Esophagus (tissue), 2 donors: Measurements from ENCODE around the gene MMP25. TPM values are rescaled to one million over a fixed set of nuclear protein-coding genes. Genes with fewer than 3 reads are reported as not detected.

Source experiments
- H3K27ac ChIP-seq, 2 donors: one replicate each; pipeline ENCODE4 v1.5.1; 2013; ENCODE audit warnings: low read depth in 2 of 2, mild to moderate bottlenecking in 2 of 2, inconsistent platforms in 1 of 2, low read length in 1 of 2, moderate library complexity in 1 of 2
- H3K27me3 ChIP-seq, 2 donors: one replicate each; pipeline ENCODE4 v1.6.1; 2013; ENCODE audit warnings: low read length in 2 of 2, control low read depth in 1 of 2, mild to moderate bottlenecking in 1 of 2; ENCODE audit not compliant: insufficient read depth in 2 of 2, control insufficient read depth in 1 of 2
- H3K36me3 ChIP-seq, 2 donors: one replicate each; pipeline ENCODE4 v1.6.1; 2013; ENCODE audit warnings: low read length in 1 of 2; ENCODE audit not compliant: control insufficient read depth in 2 of 2, insufficient read depth in 2 of 2
- H3K4me1 ChIP-seq, 2 donors: one replicate each; pipeline ENCODE4 v1.6.1; 2013; ENCODE audit warnings: low read length in 1 of 2; ENCODE audit not compliant: control insufficient read depth in 2 of 2, insufficient read depth in 2 of 2
- H3K4me3 ChIP-seq, 2 donors: one replicate each; pipeline ENCODE4 v1.5.1; 2013; ENCODE audit warnings: low read length in 2 of 2, mild to moderate bottlenecking in 2 of 2, low read depth in 1 of 2, moderate library complexity in 1 of 2
- H3K9me3 ChIP-seq, 2 donors: one replicate each; pipeline ENCODE4 v1.6.1; 2013; ENCODE audit warnings: mild to moderate bottlenecking in 2 of 2, low read depth in 1 of 2, low read length in 1 of 2, moderate library complexity in 1 of 2; ENCODE audit not compliant: control insufficient read depth in 2 of 2, insufficient read depth in 1 of 2
- WGBS, 2 donors: extraction: QIAGEN DNeasy Blood & Tissue Kit; methylation state at CpG; one replicate each; pipeline ENCODE4 v1.1.7; 2013; 5-methylcytosine and 5-hydroxymethylcytosine counted together
- polyA plus RNA-seq, 2 donors: library from polyadenylated mRNA; stranded (reverse); fragments of 200-250 nt; gene quantifications; one replicate each; pipeline ENCODE4 v1.2.3, GENCODE V29; 2013
- donor health status: healthy with polysubstance abuse.
- donor health status: Bipolar disorder and iron deficiency.

MMP25 gene
- polyA plus RNA-seq, 2 donors: 0.51 to 2.6 TPM

- H3K27ac ChIP-seq: no peak overlapping the region
- peaks cover 0 to 3% of the 10 kb centered on the region in 2 donors for H3K4me1 ChIP-seq
- no peaks in the 10 kb centered on the region for H3K27me3 ChIP-seq
- no peaks in the 10 kb centered on the region for H3K9me3 ChIP-seq
- WGBS, 2 donors: 95 to 97% methylated on average over 66 to 71 of the region's 71 CpGs
- no peaks in the 10 kb centered on the region for H3K36me3 ChIP-seq
- H3K4me3 ChIP-seq: no peak overlapping the region
Observed at GRCh38 chr16:3088925-3089716, 42.8 kb downstream of the MMP25 start.

GRCh38 chr16:3089717-3090592, 43.6 kb downstream of the MMP25 start:
- Histone ChIP-seq H3K9me3 (no peaks in the 10 kb centered on the region), H3K36me3 (no peaks in the 10 kb centered on the region), H3K27me3 (no peaks in the 10 kb centered on the region), H3K27ac (no peak overlapping the region), H3K4me3 (no peak overlapping the region), H3K4me1 (peaks cover 0 to 3% of the 10 kb centered on the region in 2 donors)
- WGBS, 2 donors: 96% methylated on average over 81 of the region's 81 CpGs

- Histone ChIP-seq H3K27ac (no peak overlapping the region), H3K9me3 (no peaks in the 10 kb centered on the region), H3K27me3 (no peaks in the 10 kb centered on the region), H3K4me3 (no peak overlapping the region), H3K36me3 (no peaks in the 10 kb centered on the region), H3K4me1 (peaks cover 0 to 3% of the 10 kb centered on the region in 2 donors)
- 85 to 88% methylated on average over 8 of the region's 8 CpGs for WGBS, 2 donors
Observed at GRCh38 chr16:3091551-3091950, 45.2 kb downstream of the MMP25 start.

GRCh38 chr16:3092501-3092941, 46.2 kb downstream of the MMP25 start:
- Histone ChIP-seq H3K4me1 (no peaks in the 10 kb centered on the region), H3K27ac (no peak overlapping the region), H3K27me3 (no peaks in the 10 kb centered on the region), H3K9me3 (no peaks in the 10 kb centered on the region), H3K36me3 (no peaks in the 10 kb centered on the region), H3K4me3 (no peak overlapping the region)
- WGBS, 2 donors: 58 to 60% methylated on average over 19 to 20 of the region's 20 CpGs

GRCh38 chr16:3094289-3095027, 48.1 kb downstream of the MMP25 start:
- no peak overlapping the region for H3K27ac ChIP-seq
- H3K9me3 ChIP-seq: no peaks in the 10 kb centered on the region
- H3K36me3 ChIP-seq: no peaks in the 10 kb centered on the region
- peaks cover 0 to 1% of the 10 kb centered on the region in 2 donors for H3K4me1 ChIP-seq
- no peak overlapping the region for H3K4me3 ChIP-seq
- no peaks in the 10 kb centered on the region for H3K27me3 ChIP-seq
- WGBS, 2 donors: 83 to 89% methylated on average over 22 of the region's 22 CpGs

- Histone ChIP-seq H3K36me3 (no peaks in the 10 kb centered on the region), H3K4me3 (no peak overlapping the region), H3K4me1 (peaks cover under 1 to 9% of the 10 kb centered on the region in 2 donors), H3K27me3 (no peaks in the 10 kb centered on the region), H3K9me3 (peaks cover 0 to 4% of the 10 kb centered on the region in 2 donors), H3K27ac (no peak overlapping the region)
- WGBS, 2 donors: 26 to 40% methylated on average over 4 of the region's 4 CpGs
Observed at GRCh38 chr16:3095869-3096268, 49.5 kb downstream of the MMP25 start.

- peaks cover 0 to 4% of the 10 kb centered on the region in 2 donors for H3K9me3 ChIP-seq
- H3K4me1 ChIP-seq: peaks cover 3 to 13% of the 10 kb centered on the region in 2 donors
- no peak overlapping the region for H3K4me3 ChIP-seq
- no peaks in the 10 kb centered on the region for H3K27me3 ChIP-seq
- WGBS, 2 donors: 80 to 84% methylated on average over 6 of the region's 6 CpGs
- H3K27ac ChIP-seq: no peak overlapping the region
- H3K36me3 ChIP-seq: no peaks in the 10 kb centered on the region
Observed at GRCh38 chr16:3096362-3096761, 50.0 kb downstream of the MMP25 start.

GRCh38 chr16:3097266-3097665, 50.9 kb downstream of the MMP25 start:
- Histone ChIP-seq H3K9me3 (peaks cover 0 to 4% of the 10 kb centered on the region in 2 donors), H3K4me1 (peaks cover 3 to 13% of the 10 kb centered on the region in 2 donors), H3K27ac (no peak overlapping the region), H3K4me3 (no peak overlapping the region), H3K36me3 (no peaks in the 10 kb centered on the region), H3K27me3 (no peaks in the 10 kb centered on the region)
- 53 to 62% methylated on average over 8 of the region's 8 CpGs for WGBS, 2 donors
